Activated CD4-positive, alpha-beta memory T cell treated with anti-CD3 and anti-CD28 coated beads, Interleukin-2, amount 10 ng/mL, durations not matched to agents 7 days and 5 days (primary cell): Measurements from ENCODE around the gene SOWAHA. TPM values are rescaled to one million over a fixed set of nuclear protein-coding genes. Genes with fewer than 3 reads are reported as not detected.
"Not testable (repeated sequence)": the region's sequence is repeated elsewhere in the genome, so short reads cannot be mapped to it uniquely, and the experiment has no call there.

Experiments
- CTCF ChIA-PET: fragments of 350-600 bp; sonication (Branson Sonifier 250); formaldehyde crosslinking; loops from one replicate; lab custom pipeline; 2021; ENCODE audit warnings: antibody characterized with exemption, inconsistent platforms; lab: Charles Lee
- POLR2A ChIA-PET: fragments of 350-600 bp; sonication (Branson Sonifier 250); formaldehyde crosslinking; loops from one replicate; lab custom pipeline; 2021; ENCODE audit warnings: antibody characterized with exemption; lab: Charles Lee
- DNase-seq: peaks from one replicate; pipeline ENCODE4 v3.0.0-alpha.2; 2020
- H3K27ac Mint-ChIP-seq: one replicate; pipeline ENCODE4 v1.8.0; 2021; ENCODE audit warnings: mild to moderate bottlenecking, mixed read lengths
- H3K27me3 Mint-ChIP-seq: one replicate; pipeline ENCODE4 v1.8.0; 2021; ENCODE audit warnings: mixed read lengths
- H3K36me3 Mint-ChIP-seq: one replicate; pipeline ENCODE4 v1.8.0; 2021; ENCODE audit warnings: low read depth, mixed read lengths
- H3K4me1 Mint-ChIP-seq: one replicate; pipeline ENCODE4 v1.8.0; 2021; ENCODE audit warnings: mixed read lengths
- H3K4me3 Mint-ChIP-seq: one replicate; pipeline ENCODE4 v1.8.0; 2021; ENCODE audit warnings: mild to moderate bottlenecking, mixed read lengths
- H3K9me3 Mint-ChIP-seq: one replicate; pipeline ENCODE4 v1.8.0; 2021; ENCODE audit warnings: mixed read lengths
- total RNA-seq, 2 experiments: library from RNA; stranded (reverse); gene quantifications; one replicate each; pipeline ENCODE4 v1.2.3, GENCODE V29; 2021

SOWAHA gene
- total RNA-seq, 2 experiments from 2014 or later: not detected

GRCh38 chr5:132800545-132800944, 12.6 kb upstream of the SOWAHA start:
- H3K4me1 Mint-ChIP-seq: peaks cover 2% of the 10 kb centered on the region
- POLR2A ChIA-PET: interaction anchor here (1.8 kb wide), 1 partner anchor 11 kb away, joined by 4 read pairs; no protein-coding TSS in a partner anchor

DNA sequence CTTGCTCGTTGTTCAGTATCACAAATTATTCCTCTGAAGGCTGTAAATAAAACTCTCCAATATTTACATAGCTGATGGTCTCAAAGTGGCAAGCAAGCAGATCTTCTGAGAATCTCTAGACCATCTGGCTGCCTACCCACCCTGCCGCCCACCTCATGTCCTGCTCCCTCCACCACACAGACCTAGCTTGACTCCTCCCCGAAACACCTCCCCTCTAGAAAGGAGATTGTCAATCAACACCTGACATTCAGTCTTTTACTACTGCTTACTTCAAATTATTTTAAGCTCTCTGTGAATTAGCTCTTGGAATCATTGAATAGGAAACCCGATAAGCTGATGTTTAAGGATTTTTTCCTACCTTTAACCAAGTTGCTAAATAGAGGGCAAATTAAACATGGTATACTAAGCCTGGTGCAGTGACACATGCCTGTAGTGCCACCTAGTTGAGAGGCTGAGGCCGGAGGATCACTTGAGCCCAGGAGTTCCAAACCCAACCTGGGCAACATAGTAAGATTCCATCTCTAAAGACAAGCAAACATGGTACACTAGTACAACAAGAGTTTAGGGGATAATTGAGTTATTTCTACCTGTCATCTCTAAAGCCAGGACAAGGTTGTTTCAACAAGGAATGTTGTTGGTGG, 10.9 kb upstream of the SOWAHA start:
- DNase-seq: no peak
- no peaks in the 10 kb centered on the region for H3K9me3 Mint-ChIP-seq
- ChIA-PET CTCF (interaction anchor here (0.7 to 2.7 kb wide), 3 partner anchors 16 to 296 kb away, joined by 3 to 16 read pairs (median 4); no protein-coding TSS in a partner anchor), POLR2A (interaction anchor here (0.8 to 1.8 kb wide), 2 partner anchors 12 to 50 kb away, joined by 4 read pairs; no protein-coding TSS in a partner anchor)
- H3K36me3 Mint-ChIP-seq: no peaks in the 10 kb centered on the region
- peaks cover 33% of the 10 kb centered on the region for H3K27me3 Mint-ChIP-seq
- H3K27ac Mint-ChIP-seq: no peak overlapping the region
- H3K4me1 Mint-ChIP-seq: peaks cover 2% of the 10 kb centered on the region
- H3K4me3 Mint-ChIP-seq: no peak overlapping the region

More at GRCh38 chr5:132800545-132800944, 12.6 kb upstream of the SOWAHA start:
- DNase-seq: no peak
- H3K4me3 Mint-ChIP-seq: no peak overlapping the region
- no peaks in the 10 kb centered on the region for H3K9me3 Mint-ChIP-seq
- H3K27me3 Mint-ChIP-seq: peaks cover 34% of the 10 kb centered on the region
- no peaks in the 10 kb centered on the region for H3K36me3 Mint-ChIP-seq
- CTCF ChIA-PET: interaction anchor here (2.7 kb wide), 1 partner anchor 20 kb away, joined by 16 read pairs; no protein-coding TSS in a partner anchor
- no peak overlapping the region for H3K27ac Mint-ChIP-seq

DNA sequence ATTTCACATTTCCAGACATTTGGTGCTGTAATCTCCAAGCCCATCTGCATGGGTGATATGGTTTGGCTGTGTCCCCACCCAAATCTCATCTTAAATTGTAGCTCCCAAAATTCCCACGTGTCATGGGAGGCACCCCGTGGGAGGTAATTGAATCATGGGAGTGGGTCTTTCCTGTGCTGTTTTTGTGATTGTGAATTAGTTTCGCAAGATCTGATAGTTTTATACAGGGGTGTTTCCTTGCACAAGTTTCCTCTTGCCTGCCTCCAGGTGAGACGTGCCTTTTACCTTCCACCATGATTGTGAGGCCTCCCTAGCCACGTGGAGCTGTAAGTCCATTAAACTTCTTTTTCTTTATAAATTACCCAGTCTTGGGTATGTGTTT, 10.4 kb upstream of the SOWAHA start:
- H3K27ac Mint-ChIP-seq, H3K4me3 Mint-ChIP-seq, H3K36me3 Mint-ChIP-seq, DNase-seq, H3K4me1 Mint-ChIP-seq, POLR2A ChIA-PET, H3K9me3 Mint-ChIP-seq: not testable (repeated sequence)
- H3K27me3 Mint-ChIP-seq: peaks cover 35% of the 10 kb centered on the region
- CTCF ChIA-PET: interaction anchor here (0.7 to 2.7 kb wide), 3 partner anchors 16 to 297 kb away, joined by 3 to 16 read pairs (median 4); no protein-coding TSS in a partner anchor

DNA sequence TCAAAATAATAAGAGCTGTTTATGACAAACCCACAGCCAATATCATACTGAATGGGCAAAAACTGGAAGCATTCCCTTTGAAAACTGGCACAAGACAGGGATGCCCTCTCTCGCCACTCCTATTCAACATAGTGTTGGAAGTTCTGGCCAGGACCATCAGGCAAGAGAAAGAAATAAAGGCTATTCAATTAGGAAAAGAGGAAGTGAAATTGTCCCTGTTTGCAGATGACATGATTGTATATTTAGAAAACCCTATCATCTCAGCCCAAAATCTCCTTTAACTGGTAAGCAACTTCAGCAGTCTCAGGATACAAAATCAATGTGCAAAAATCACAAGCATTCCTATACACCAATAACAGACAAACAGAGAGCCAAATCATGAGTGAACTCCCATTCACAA, 8.9 kb upstream of the SOWAHA start:
- DNase-seq, H3K27ac Mint-ChIP-seq, H3K9me3 Mint-ChIP-seq, CTCF ChIA-PET, H3K36me3 Mint-ChIP-seq, H3K4me1 Mint-ChIP-seq, H3K4me3 Mint-ChIP-seq, POLR2A ChIA-PET: not testable (repeated sequence)
- peaks cover 40% of the 10 kb centered on the region for H3K27me3 Mint-ChIP-seq

- H3K4me1 Mint-ChIP-seq, POLR2A ChIA-PET, CTCF ChIA-PET, DNase-seq, H3K4me3 Mint-ChIP-seq, H3K27ac Mint-ChIP-seq, H3K9me3 Mint-ChIP-seq, H3K36me3 Mint-ChIP-seq: not testable (repeated sequence)
- peaks cover 51% of the 10 kb centered on the region for H3K27me3 Mint-ChIP-seq
Observed at GRCh38 chr5:132805872-132806271, 7.2 kb upstream of the SOWAHA start.

DNA sequence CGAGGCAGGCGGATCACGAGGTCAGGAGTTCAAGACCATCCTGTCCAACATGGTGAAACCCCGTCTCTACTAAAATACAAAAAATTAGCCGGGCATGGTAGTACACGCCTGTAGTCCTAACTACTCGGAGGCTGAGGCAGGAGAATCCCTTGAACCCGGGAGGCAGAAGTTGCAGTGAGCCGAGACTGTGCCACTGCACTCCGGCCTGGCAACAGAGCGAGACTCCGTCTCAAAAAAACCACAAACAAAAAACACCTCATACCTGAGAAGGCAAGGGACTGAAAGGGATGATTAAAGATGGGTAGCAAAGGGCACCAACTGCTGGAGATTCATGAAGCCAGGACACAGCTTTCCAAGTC, 6.3 kb upstream of the SOWAHA start:
- H3K27ac Mint-ChIP-seq, H3K4me1 Mint-ChIP-seq, DNase-seq, POLR2A ChIA-PET, H3K4me3 Mint-ChIP-seq, H3K36me3 Mint-ChIP-seq, H3K9me3 Mint-ChIP-seq: not testable (repeated sequence)
- H3K27me3 Mint-ChIP-seq: peaks cover 60% of the 10 kb centered on the region
- CTCF ChIA-PET: interaction anchor here (1.3 kb wide), 1 partner anchor 13 kb away, joined by 8 read pairs; no protein-coding TSS in a partner anchor

- ChIA-PET POLR2A (no interaction called here), CTCF (interaction anchor here (1.1 to 1.3 kb wide), 3 partner anchors 13 to 53 kb away, joined by 3 to 8 read pairs (median 3); no protein-coding TSS in a partner anchor)
- Mint-ChIP-seq H3K4me3 (no peak overlapping the region), H3K4me1 (peaks cover 2% of the 10 kb centered on the region), H3K36me3 (no peaks in the 10 kb centered on the region), H3K27ac (no peak overlapping the region), H3K9me3 (no peaks in the 10 kb centered on the region), H3K27me3 (peaks cover 60% of the 10 kb centered on the region)
- DNase-seq: no peak
Observed at GRCh38 chr5:132807163-132807838, 5.8 kb upstream of the SOWAHA start.

- Mint-ChIP-seq H3K9me3 (no peaks in the 10 kb centered on the region), H3K27ac (no peak overlapping the region), H3K4me1 (peaks cover 10% of the 10 kb centered on the region), H3K4me3 (no peak overlapping the region), H3K27me3 (peaks cover 60% of the 10 kb centered on the region), H3K36me3 (no peaks in the 10 kb centered on the region)
- ChIA-PET CTCF (interaction anchor here (0.9 to 1.2 kb wide), 3 partner anchors 12 to 52 kb away, joined by 3 read pairs; no protein-coding TSS in a partner anchor), POLR2A (no interaction called here)
- no peak for DNase-seq
Observed at GRCh38 chr5:132808448-132808847, 4.7 kb upstream of the SOWAHA start.

DNA sequence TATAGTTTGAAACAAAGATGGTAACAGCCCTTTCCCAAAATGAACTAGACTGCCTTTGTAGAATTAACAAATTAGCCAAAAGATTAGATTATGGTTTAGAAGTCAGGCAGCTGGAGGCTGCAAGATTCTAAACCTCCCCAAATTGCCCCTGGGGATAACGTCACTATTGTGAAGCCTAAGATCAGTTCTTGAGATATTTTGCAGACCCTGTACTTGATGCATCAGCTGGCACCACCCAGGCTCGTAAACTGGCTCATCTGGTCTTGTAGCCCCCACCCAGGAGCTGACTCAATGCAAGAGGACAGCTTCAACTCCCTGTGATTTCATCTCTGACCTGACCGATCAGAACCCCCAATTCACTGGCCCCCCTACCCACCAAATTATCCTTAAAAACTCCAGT, 4.2 kb upstream of the SOWAHA start:
- H3K27me3 Mint-ChIP-seq: peaks cover 57% of the 10 kb centered on the region
- no peak for DNase-seq
- H3K9me3 Mint-ChIP-seq: no peaks in the 10 kb centered on the region
- H3K36me3 Mint-ChIP-seq: no peaks in the 10 kb centered on the region
- ChIA-PET CTCF (interaction anchor here (0.6 to 0.9 kb wide), 3 partner anchors 11 to 16 kb away, joined by 3 to 5 read pairs (median 3); no protein-coding TSS in a partner anchor), POLR2A (interaction anchor here (0.9 kb wide), 1 partner anchor 319 kb away, joined by 3 read pairs; no protein-coding TSS in a partner anchor)
- no peak overlapping the region for H3K27ac Mint-ChIP-seq
- H3K4me1 Mint-ChIP-seq: peaks cover 10% of the 10 kb centered on the region
- H3K4me3 Mint-ChIP-seq: no peak overlapping the region

GRCh38 chr5:132810605-132811004, 2.5 kb upstream of the SOWAHA start:
- ChIA-PET CTCF (interaction anchor here (1.0 to 1.6 kb wide), 3 partner anchors 10 to 310 kb away, joined by 3 to 7 read pairs (median 5); no protein-coding TSS in a partner anchor), POLR2A (no interaction called here)
- Mint-ChIP-seq H3K9me3 (no peaks in the 10 kb centered on the region), H3K4me3 (no peak overlapping the region), H3K27me3 (peaks cover 54% of the 10 kb centered on the region), H3K36me3 (no peaks in the 10 kb centered on the region), H3K27ac (no peak overlapping the region), H3K4me1 (peaks cover 12% of the 10 kb centered on the region)
- no peak for DNase-seq

DNA sequence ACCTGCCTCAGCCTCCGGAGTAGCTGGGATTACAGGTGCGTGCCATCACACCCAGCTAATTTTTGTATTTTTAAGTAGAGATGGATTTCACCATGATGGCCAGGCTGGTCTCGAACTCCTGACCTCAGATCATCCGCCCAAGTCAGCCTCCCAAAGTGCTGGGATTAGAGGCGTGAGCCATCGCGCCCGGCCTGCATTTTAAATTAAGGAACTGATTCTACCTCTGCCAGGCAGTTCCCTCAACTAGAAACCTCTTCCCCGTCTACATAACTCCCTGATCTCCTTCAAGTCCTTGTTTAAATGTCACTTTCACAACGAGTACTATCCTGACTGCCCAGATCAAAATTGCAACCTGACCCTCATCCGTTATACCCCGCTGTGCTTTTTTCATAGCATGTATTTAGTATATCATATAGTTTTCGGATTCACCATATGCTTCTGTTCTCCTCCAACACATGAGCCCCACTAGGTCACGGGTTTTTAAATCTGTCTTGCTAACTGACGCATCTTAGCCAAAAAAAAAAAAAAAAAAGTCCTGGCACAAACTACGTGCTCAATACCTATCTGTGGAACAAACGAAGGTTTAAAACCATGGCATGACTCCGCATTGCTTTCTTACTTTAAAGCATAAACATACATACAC, 858 bp upstream of the SOWAHA start:
- peak overlapping the region; percentile 56 for H3K4me3 Mint-ChIP-seq
- ChIA-PET CTCF (interaction anchor here (1.0 to 1.6 kb wide), 3 partner anchors 8 to 311 kb away, joined by 3 to 5 read pairs (median 4); no protein-coding TSS in a partner anchor), POLR2A (no interaction called here)
- H3K27ac Mint-ChIP-seq: no peak overlapping the region
- H3K27me3 Mint-ChIP-seq: peaks cover 53% of the 10 kb centered on the region
- H3K4me1 Mint-ChIP-seq: peaks cover 12% of the 10 kb centered on the region
- no peaks in the 10 kb centered on the region for H3K9me3 Mint-ChIP-seq
- H3K36me3 Mint-ChIP-seq: no peaks in the 10 kb centered on the region
- DNase-seq: no peak

DNA sequence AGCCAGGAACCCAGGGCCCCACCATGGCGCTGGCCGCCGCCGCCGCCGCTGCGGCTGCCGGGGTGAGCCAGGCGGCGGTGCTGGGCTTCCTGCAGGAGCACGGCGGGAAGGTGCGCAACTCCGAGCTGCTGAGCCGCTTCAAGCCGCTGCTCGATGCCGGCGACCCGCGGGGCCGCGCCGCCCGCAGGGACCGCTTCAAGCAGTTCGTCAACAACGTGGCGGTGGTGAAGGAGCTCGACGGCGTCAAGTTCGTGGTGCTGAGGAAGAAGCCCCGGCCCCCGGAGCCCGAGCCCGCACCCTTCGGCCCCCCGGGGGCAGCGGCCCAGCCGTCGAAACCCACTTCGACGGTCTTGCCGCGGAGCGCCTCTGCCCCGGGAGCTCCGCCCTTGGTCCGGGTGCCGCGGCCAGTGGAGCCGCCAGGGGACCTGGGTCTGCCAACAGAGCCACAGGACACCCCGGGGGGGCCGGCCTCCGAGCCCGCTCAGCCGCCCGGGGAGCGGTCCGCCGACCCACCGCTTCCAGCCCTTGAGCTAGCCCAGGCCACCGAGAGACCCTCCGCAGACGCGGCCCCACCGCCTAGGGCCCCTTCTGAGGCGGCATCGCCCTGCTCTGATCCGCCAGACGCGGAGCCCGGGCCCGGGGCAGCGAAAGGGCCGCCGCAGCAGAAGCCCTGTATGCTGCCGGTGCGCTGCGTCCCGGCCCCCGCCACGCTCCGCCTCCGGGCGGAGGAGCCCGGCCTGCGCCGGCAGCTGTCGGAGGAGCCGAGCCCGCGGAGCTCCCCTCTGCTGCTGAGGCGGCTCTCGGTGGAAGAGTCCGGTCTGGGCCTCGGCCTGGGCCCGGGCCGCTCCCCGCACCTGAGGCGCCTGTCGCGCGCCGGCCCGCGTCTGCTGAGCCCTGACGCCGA, 749 bp downstream of the SOWAHA start:
- no peak overlapping the region for H3K4me3 Mint-ChIP-seq
- peaks cover 50% of the 10 kb centered on the region for H3K27me3 Mint-ChIP-seq
- CTCF ChIA-PET: interaction anchor here (1.2 to 5.5 kb wide), 3 partner anchors 14 to 308 kb away, joined by 4 to 36 read pairs (median 9); partner anchors contain the start of gene SHROOM1
- POLR2A ChIA-PET: interaction anchor here (0.6 to 1.4 kb wide), 6 partner anchors 10 to 201 kb away, joined by 3 to 5 read pairs (median 3); partner anchors contain the start of genes CCNI2, GDF9, SHROOM1 and UQCRQ
- no peak overlapping the region for H3K27ac Mint-ChIP-seq
- H3K9me3 Mint-ChIP-seq: no peaks in the 10 kb centered on the region
- peaks cover 12% of the 10 kb centered on the region for H3K4me1 Mint-ChIP-seq
- DNase-seq: no peak
- no peaks in the 10 kb centered on the region for H3K36me3 Mint-ChIP-seq
